HG02759 (cell line): ENCODE data around the gene SLFN12L.
A peak's percentile ranks its signal among the peaks of the same experiment; 100 is the strongest.
"Not testable (repeated sequence)": the region's sequence is repeated elsewhere in the genome, so short reads cannot be mapped to it uniquely, and the experiment has no call there.

Experiments
- ATAC-seq: cut with Tn5 transposase; IDR thresholded peaks from one replicate; pipeline ENCODE4 v1.9.1; 2021; ENCODE audit warnings: mild to moderate bottlenecking, moderate library complexity; ENCODE audit not compliant: unreplicated experiment

SLFN12L gene

GRCh38 chr17:35498448-35499178 lies 38.9 kb downstream of the SLFN12L start:
- ATAC-seq, result no peak

DNA sequence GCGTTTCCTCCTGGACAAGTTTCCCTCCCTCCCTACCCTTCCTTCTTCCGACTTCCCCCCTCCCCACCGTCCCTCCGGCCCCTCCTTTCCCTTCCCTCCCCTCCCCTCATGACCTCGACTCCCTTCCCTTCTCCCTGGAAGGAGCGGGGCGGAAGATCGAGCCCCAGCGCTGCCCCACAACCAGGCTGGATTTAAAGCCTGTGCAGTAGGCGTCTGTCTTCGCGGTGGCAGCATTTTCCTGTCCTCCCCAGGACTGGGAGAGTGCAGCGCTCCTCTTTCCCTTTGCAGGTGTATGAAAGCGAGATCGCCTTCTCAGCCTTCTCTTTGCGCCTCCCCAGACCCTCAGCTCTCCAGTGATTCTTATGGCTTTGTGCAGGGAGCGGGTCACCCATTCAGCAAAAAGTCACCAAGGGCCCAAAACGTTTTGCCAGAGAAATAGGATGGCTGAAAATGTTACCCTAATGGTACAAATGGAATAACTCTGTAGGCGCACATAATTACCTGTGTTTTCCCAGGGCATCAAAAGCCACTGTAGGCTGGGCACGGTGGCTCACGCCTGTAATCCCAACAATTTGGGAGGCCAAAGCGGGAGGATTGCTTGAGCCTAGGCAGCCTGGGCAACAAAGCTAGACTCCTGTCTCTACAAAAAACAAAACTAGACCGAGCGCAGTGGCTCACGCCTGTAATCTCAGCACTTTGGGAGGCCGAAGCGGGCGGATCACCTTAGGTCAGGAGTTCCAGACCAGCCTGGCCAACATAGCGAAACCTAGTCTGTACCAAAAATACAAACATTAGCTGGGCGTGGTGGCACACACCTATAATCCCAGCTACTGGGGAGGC lies 40.8 kb downstream of the SLFN12L start:
- ATAC-seq, result no peak

GRCh38 chr17:35493040-35493439 lies 44.4 kb downstream of the SLFN12L start:
- no peak for ATAC-seq

DNA sequence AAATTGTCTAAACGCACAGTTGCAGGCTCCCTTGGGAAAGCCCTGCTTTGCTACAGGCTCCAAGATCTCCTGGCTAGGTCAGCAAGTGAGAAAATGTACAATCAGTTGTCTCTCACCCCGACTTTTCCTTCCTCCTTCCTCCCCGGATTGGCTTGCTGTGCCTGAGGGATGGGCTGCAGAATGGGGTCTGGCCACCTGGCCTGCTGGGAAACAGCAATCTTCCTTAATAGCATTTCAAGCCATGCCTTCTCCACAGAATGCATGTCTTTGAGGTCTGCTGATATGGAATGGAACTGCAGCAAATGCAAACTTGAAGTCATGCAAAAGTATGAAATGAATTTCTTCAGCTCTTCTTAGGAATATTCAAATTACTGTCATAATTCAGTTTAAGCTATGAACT lies 46.1 kb downstream of the SLFN12L start:
- no peak for ATAC-seq

- ATAC-seq, result no peak
Measured at GRCh38 chr17:35489944-35490343, 47.5 kb downstream of the SLFN12L start.

DNA sequence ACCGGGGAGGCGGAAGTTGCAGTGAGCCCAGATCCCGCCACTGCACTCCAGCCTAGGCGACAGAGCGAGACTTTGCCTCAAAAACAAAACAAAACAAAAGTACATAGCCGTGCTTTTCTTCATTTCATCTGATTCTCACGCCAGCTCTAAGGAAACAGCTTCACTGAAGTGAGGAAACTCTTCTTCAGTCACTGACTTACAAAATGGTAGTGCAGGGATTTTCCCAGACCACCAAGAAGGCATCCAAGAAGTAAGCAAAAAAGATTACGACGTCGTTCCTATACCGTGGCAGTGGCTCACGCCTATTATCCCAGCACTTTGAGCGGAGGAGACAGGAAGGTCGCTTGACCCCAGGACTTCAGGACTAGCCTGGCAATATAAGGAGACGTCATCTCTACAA lies 48.5 kb downstream of the SLFN12L start:
- no peak for ATAC-seq

- peak; percentile 67 for ATAC-seq
Measured at GRCh38 chr17:35486920-35487732, 50.4 kb downstream of the SLFN12L start.

- no peak for ATAC-seq
Measured at GRCh38 chr17:35479271-35479670, 58.2 kb downstream of the SLFN12L start.

DNA sequence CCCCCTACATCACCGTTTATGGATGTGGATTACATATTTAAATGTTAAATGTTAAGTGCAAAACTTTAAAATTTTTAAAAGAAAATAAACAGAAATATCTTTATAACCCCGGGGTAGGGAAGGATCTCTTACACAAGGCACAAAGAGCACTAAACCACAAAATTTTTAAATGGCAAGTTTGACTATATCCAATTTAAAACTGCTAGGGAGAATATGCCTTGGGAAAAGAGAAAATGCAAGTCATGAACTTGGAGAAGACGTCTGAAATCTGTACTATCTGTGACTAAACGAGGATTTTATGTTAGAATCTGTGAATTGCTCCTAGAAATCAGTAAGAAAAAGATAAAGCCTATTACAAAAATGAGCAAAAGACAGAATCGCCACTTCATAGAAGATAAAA lies 60.2 kb downstream of the SLFN12L start:
- no peak for ATAC-seq

GRCh38 chr17:35476283-35476820 lies 61.1 kb downstream of the SLFN12L start:
- ATAC-seq, result no peak

DNA sequence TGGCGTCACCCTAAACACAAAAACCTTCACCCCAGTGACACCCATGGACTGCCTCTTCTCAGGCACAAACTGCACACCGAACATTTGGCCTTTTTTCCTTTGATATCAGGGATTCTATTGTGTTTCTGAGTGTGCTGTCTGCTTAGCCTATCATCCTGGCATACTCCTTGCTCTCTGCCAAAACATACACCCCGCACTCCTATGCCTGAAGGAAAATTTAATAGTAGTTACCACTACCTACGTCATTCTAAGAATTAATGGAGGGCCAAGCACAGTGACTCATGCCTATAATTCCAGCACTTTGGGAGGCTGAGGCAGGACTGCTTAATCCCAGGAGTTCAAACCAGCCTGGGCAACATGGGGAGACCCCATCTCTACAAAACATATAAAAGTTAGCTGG lies 69.0 kb downstream of the SLFN12L start:
- ATAC-seq, result no peak

- ATAC-seq, result no peak
Measured at GRCh38 chr17:35467824-35468223, 69.7 kb downstream of the SLFN12L start.

DNA sequence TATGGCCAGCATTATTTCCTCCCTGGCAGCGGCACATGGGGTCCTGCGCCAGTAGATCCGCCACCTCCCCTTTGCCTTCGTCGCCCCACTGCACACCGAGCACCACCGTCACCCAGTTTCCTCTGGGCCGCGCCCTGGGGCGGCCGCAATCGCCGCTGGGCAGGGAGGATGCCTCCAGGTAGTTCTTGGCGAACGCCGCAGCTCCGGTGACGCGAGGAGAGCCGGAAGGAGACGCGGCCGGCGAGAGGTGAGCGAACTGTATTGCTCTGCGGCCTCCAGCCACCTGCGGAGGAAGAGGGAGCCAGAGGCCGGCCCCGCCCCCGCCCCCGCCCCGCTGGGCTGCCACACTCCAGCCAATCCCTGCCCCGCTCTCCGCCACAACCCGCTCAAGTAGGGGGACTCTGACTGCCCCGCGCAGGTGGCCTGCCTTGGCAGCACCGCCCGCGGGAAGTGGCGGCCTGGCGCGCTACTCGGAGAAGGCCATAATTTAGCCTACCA lies 77.1 kb downstream of the SLFN12L start:
- peak; percentile 92 for ATAC-seq

DNA sequence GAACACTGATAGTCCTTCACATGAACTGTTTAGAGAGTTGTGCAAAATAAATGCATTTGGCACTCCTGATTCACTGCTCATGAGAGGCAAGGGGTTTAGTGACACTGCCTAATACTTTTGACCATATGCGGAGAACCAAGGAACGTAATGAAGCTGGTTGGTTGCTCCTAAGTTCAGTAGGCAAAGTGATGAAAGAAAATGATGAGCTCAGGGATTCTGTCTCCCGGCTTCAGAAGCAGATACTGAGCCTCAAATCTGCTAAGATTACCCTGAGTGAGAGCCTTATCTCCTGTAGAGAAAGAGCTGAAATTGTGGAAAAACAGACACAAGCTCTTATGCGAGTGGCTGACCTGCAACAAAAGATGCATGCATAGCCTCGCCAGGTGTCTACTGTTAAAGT lies 83.4 kb downstream of the SLFN12L start:
- not testable (repeated sequence) for ATAC-seq

DNA sequence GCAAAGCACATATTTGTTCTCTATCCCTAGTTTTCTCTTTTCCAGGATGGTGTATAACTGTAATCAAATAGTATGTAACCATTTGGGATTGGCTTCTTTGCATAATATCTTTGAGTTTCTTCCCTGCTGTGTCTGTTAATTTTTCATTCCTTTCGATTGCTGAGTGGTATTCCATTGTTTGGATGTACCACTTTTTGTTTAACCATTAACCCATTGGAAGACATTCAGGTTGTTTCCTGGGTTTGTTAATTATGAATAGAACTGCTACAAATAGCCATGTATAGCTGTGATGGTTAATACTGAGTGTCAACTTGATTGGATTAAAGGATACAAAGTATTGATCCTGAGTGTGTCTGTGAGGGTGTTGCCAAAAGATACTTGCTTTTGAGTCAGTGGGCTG lies 84.3 kb downstream of the SLFN12L start:
- ATAC-seq, result no peak

DNA sequence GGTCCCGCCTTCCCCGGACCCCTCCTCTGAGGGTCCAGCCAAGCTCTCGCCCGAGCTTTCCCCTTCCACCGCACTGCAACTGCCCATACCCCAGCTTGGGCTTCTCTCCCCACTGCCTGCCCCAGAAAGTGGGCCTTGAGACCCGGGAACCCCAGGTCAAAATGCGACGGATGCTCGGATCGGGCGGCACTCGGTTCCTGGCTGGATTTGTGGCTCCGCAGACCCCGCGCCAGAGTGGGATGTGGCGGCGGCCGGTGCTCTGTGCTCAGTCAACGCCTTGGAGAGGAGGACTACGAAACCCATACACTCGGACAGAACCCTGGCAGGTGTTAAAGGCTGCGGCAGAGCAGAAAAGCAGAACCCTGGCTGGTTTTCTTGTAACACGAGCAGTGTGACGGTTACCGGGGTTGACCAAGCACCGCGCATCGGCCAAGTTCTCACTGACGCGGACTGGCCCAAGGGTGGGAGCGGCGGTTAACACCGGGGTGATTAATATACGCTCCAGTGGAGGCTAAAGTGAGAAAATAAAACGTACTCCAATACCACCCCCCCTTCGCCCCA lies 88.0 kb downstream of the SLFN12L start:
- no peak for ATAC-seq

- ATAC-seq, result no peak
Measured at GRCh38 chr17:35448899-35449227, 88.6 kb downstream of the SLFN12L start.

- peak; percentile 72 for ATAC-seq
Measured at GRCh38 chr17:35448214-35448898, 89.1 kb downstream of the SLFN12L start, which contains the start of gene SLFN13. Gene SLFN13 (minus strand): TSS chr17:35448766. CDS start chr17:35445680, 3,086 bp downstream.

DNA sequence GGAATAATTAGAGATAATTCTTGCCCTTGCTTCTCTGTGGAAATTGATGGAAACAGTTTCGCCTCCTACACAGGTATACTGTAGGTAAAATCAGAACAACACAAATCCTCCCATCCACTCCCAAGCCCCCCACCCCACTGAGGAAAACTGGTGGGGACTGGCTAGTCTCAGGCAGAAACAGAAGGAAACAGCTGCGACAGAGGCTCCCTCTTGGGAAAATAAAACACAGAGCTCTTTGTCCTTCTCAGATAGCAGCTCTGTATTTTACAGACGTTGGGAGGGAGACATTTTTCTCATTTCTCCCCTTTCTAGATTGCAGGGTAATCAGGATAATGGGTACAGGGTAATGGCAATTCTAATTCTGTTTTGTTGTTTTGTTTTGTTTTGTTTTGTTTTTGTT lies 90.0 kb downstream of the SLFN12L start:
- no peak for ATAC-seq

- ATAC-seq, result no peak
Measured at GRCh38 chr17:35438433-35438832, 99.0 kb downstream of the SLFN12L start.
